Ovary (tissue), 3 donors: ENCODE measurements around the gene C11orf91.

ENCODE experiments used
- CTCF ChIP-seq, 3 donors: fragments of 450-650 bp in 2 of 3; fragments of 200-600 bp in 1 of 3; IDR thresholded peaks; one replicate each; pipeline versions ENCODE4 v1.5.1 to v1.8.0; 2016 to 2022; ENCODE audit warnings: antibody characterized with exemption in 3 of 3, mild to moderate bottlenecking in 1 of 3
- EP300 ChIP-seq: sonication (generic); formaldehyde crosslinking; IDR thresholded peaks from one replicate; pipeline ENCODE4 v1.6.1; 2017; ENCODE audit warnings: antibody characterized with exemption
- donor health status: DM: no; HTN: no; CAD: no.

- no peak for TF ChIP-seq CTCF (IDR thresholded peaks at IDR 0.05)
- no peak for TF ChIP-seq EP300
Measured at GRCh38 chr11:33735271-33736147, 34.9 kb upstream of the C11orf91 start.
